GM19324 (cell line): ENCODE results near the gene USP34.

Experiments used
- ATAC-seq: cut with Tn5 transposase; IDR thresholded peaks from one replicate; pipeline ENCODE4 v1.9.1; 2021; ENCODE audit warnings: mild to moderate bottlenecking, moderate library complexity; ENCODE audit not compliant: unreplicated experiment, low FRiP score

Gene USP34

GRCh38 chr2:61379521-61379920, 91.4 kb downstream of the USP34 start:
- no peak for ATAC-seq

DNA sequence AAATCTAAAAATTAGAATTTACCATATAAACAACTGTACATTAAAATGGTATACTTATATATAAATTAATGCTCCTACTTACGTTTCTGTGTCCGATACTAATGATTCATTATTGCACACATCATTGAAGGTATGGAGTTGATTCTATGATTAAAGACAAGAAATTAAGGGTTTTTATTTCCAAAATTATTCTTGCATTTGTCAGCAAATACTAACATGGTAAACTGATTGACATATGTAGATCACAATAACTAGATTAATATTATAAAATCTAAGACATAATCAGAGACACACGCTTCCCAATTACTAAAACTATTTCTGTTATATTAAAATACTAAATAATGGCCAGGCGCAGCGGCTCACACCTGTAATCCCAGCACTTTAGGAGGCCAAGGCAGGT, 92.6 kb downstream of the USP34 start:
- no peak for ATAC-seq

DNA sequence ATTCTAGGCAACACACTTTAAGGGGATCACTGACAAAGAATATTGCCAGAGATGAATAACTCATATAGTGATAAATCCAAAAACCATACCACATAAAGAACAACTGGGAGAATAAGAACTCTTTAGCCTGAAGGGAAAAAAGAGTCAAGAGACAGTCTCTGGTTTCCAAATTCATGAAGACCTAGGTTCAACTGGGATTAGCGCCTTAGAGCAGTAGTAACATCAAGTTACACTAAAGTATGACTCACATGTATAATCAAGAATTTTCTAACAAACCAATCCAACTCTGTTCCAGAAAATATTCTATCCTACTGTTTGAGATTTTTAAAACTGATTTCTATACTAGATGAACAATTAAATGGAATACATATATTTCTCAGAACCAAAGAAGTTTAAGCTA, 93.8 kb downstream of the USP34 start:
- no peak for ATAC-seq

- no peak for ATAC-seq
These were observed 94.7 kb downstream of the USP34 start for GRCh38 chr2:61376211-61376610.

GRCh38 chr2:61371027-61371426, 99.9 kb downstream of the USP34 start:
- ATAC-seq = no peak

GRCh38 chr2:61368687-61369665, 101.9 kb downstream of the USP34 start:
- no peak for ATAC-seq

DNA sequence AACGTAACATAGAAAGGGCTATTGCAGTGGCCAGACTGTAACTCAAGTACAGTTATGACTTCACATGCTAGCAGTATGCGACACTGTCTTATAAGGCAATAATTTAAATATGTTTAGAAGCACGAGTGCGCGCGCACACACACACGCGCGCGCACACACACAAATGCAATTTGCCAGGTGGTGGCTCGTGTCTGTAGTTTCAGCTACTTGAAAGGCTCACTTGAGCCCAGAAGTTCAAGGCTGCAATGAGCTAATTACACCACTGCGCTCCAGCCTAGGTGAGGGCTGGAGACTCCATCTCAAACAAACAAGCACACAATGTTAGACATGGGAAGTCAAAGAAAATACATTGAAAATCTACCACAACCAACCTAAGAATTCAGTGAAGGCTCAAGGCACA, 103.7 kb downstream of the USP34 start:
- ATAC-seq = no peak

GRCh38 chr2:61363580-61363979, 107.3 kb downstream of the USP34 start:
- ATAC-seq = no peak

- no peak for ATAC-seq
These were observed 108.0 kb downstream of the USP34 start for GRCh38 chr2:61362873-61363272.

GRCh38 chr2:61361068-61361467, 109.8 kb downstream of the USP34 start:
- ATAC-seq = no peak

DNA sequence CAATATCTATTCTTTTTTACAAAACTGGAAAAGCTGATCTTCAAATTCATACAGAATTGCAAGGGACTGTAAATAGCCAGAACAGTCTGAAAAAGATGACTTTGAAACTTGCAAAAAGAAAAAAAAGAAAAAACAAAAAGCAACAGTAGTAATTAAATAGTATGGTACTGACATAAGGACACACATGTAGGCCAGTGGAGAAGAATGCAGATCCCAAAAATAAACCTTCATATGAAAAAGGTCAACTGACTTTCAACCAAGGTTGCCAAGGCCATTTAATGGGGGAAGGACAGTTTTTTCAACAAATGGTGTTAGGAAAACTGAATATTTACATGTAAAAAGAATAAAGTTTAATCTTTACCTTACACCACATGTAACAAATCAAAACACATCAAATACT, 111.8 kb downstream of the USP34 start:
- ATAC-seq = no peak

GRCh38 chr2:61357681-61358080, 113.2 kb downstream of the USP34 start:
- ATAC-seq = no peak

GRCh38 chr2:61356958-61357350, 113.9 kb downstream of the USP34 start:
- ATAC-seq = no peak

- no peak for ATAC-seq
These were observed 114.5 kb downstream of the USP34 start for GRCh38 chr2:61356261-61356957.

DNA sequence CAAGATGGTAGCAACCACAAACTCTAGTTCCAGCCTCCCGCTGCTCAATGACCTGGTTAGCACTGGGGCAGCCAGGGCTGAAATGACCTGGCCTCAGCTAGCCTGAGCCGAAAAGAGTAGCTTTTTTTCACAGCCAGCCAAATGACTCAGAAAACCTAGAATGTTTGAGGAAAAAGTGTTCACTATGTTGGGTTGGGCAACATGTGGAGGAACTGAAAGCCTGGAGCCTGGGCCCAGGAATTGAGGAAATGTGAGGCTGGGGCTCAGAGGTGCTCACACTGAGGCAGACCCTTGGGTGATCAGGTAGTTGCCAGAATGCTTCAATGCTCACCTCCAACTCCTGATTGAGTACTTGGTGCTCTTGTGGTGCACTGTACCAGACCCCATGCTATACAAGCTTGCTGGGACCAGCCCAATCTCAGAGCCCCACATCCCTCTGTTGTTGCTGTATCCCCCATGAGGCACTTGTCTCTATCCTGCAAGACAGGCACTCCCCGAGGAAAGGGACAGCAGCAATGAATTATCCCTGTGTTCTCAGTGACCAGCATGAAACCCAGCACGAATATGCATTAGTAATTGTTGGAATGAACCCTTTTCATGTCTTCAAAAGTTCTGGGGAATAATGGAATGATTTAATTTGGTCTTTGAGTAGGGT, 116.2 kb downstream of the USP34 start:
- ATAC-seq = no peak

DNA sequence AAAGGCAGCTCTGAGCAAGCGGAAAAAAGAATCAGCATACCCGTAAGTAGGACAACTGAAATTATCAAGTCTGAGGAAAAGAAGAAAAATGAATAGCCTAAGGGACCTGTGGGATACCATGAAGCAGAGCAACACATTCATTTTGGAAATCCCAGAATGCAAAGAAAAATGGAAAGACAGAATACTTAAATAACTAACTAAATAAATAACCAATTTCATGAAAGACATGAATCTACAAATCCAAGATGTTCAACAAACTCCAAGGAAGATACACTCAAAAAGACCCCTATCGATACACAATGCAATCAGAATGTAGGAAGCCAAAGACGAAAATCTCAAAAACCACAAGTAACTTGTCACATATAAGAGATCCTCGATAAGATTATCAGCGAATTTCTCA, 117.0 kb downstream of the USP34 start:
- no peak for ATAC-seq

DNA sequence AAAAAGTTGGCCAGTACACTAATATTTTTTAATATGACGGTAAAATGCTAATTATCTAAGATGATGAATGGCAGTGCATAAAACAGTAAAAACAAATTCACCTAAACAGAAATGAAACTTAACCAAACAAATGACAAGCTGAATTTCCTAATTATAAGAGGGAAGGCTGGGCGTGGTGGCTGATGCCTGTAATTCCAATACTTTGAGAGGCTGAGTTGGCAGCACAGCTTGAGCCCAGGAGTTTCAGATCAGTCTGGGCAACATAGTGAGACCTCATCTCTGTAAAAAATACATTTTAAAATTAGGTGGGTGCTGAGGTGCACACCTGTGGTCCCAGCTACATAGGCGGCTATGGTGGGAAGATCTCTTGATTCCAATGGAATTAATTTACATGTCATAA, 120.1 kb downstream of the USP34 start:
- no peak for ATAC-seq

DNA sequence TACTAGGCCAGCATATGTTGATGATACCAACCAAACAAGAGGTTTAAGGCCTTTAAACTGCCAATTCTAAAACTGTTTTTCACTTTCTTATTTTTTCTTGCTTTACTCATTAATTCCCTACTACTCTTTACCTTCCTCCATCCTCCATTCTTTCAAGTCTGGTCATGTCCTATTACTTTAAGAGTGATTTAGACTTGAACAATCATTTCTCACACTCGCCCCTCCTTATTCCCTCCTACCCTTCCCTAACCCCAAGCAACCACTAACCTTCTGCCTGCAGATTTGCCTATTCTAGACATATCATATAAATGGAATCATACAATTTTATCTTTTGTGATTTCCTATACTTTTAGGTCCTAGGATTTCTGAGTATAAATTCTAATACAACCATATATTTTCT, 127.7 kb downstream of the USP34 start:
- no peak for ATAC-seq

DNA sequence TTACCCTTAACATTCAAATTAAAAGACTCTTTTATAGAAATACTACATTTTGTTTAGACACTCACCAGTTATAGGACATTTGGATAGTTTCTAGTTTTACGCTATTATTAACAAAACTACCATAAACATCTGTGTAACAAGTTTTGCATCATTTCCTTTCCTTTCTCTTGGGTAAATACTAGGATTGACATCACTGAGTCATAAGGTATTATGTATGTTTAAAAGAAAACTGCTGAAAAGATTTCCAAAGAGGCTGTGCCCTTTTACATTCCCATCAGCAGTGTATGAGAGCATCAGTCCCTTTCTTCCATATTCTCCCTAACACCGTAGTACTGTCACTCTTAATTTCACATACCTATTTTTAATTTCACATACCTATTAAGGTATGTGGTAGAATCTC, 130.6 kb downstream of the USP34 start:
- no peak for ATAC-seq

DNA sequence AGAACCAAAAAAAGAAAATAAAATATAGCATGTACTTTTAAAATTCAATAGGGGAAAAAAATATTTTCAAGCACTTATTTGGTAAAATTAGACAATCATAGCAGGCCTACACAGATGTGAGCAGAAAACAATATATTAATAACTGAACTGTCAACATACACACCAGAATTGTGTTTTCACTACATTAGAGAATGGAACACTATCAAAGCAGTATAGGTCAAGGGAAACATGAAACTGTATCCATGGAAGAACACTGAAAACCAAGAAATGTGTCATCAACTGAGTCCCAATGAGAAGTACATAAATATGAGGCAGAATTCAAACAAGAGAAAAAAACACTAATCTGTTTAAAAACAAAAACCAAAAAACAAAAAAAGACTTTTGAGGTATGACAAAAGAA, 132.4 kb downstream of the USP34 start:
- ATAC-seq = no peak

DNA sequence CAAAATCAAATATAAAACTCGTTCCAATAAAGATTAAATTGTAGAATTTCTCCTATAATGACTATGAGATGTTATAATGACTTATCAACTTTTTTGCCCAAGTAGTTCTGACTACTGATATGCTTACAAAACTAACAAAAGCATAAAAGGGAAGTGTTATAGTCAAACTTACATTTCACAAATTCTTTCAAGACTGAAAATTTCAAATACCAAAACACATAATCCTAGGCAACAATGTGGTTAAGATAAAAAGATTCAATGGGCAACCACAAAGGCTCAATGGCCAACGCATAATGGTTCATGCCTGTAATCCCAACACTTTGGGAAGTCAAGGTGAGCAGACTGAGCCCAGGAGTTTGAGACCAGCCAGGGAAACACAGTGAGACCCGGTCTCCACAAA, 135.7 kb downstream of the USP34 start:
- no peak for ATAC-seq
